Keratinocyte (primary cell): ENCODE measurements around the gene C10orf90. TPM values are rescaled to one million over a fixed set of nuclear protein-coding genes. Genes with fewer than 3 reads are reported as not detected.

Experiments
- DNase-seq: peaks from one replicate; pipeline ENCODE4 v3.0.0-alpha.2; 2011; ENCODE audit warnings: low read depth, missing footprints, low spot score
- FAIRE-seq: peaks from 2 replicates; lab custom pipeline; 2011; peaks lifted over from hg19 to GRCh38; lab: Jason Lieb, UNC
- H2AFZ ChIP-seq: 2 replicates; pipeline ENCODE4 v1.6.0; 2012; ENCODE audit warnings: low read length, control low read depth, inconsistent platforms; ENCODE audit not compliant: control insufficient read depth
- H3K27ac ChIP-seq: 2 replicates; pipeline ENCODE4 v1.5.1; 2011; ENCODE audit warnings: low read length; ENCODE audit not compliant: control insufficient read depth, insufficient read depth
- H3K27me3 ChIP-seq: 3 replicates; pipeline ENCODE4 v1.6.0; 2011; ENCODE audit warnings: low read length; ENCODE audit not compliant: control insufficient read depth, insufficient read depth; ENCODE audit errors: extremely low read depth
- H3K36me3 ChIP-seq, 2 experiments: 2 replicates in 1 of 2; 3 replicates in 1 of 2; pipeline ENCODE4 v1.5.1; 2011; ENCODE audit warnings: low read length in 2 of 2, mild to moderate bottlenecking in 1 of 2; ENCODE audit not compliant: control insufficient read depth in 2 of 2, insufficient read depth in 2 of 2; ENCODE audit errors: extremely low read depth in 1 of 2
- H3K4me1 ChIP-seq: 3 replicates; pipeline ENCODE4 v1.5.1; 2011; ENCODE audit warnings: low read length; ENCODE audit not compliant: control insufficient read depth, insufficient read depth; ENCODE audit errors: extremely low read depth
- H3K4me2 ChIP-seq: 3 replicates; pipeline ENCODE4 v1.6.0; 2011; ENCODE audit warnings: low read depth, low read length; ENCODE audit not compliant: control insufficient read depth, insufficient read depth; ENCODE audit errors: extremely low read depth
- H3K4me3 ChIP-seq, 3 experiments: fragments of 200-600 bp in 1 of 3; sonication (generic) in 1 of 3; 2 replicates in 2 of 3; 3 replicates in 1 of 3; pipeline ENCODE4 v1.5.1; 2011 to 2016; ENCODE audit warnings: low read length in 3 of 3, mild to moderate bottlenecking in 3 of 3, control low read depth in 2 of 3, inconsistent platforms in 1 of 3, low read depth in 1 of 3, mixed read lengths in 1 of 3, mixed run types in 1 of 3, moderate library complexity in 1 of 3; ENCODE audit not compliant: control insufficient read depth in 2 of 3, insufficient read depth in 2 of 3; ENCODE audit errors: extremely low read depth in 1 of 3
- H3K79me2 ChIP-seq: 2 replicates; pipeline ENCODE4 v1.6.0; 2012; ENCODE audit warnings: low read length; ENCODE audit not compliant: control insufficient read depth, insufficient read depth
- H3K9ac ChIP-seq: 3 replicates; pipeline ENCODE4 v1.6.0; 2011; ENCODE audit warnings: low read length; ENCODE audit not compliant: control insufficient read depth, insufficient read depth; ENCODE audit errors: extremely low read depth
- H3K9me1 ChIP-seq: 3 replicates; pipeline ENCODE4 v1.6.0; 2011; ENCODE audit warnings: low read length; ENCODE audit not compliant: control insufficient read depth, insufficient read depth; ENCODE audit errors: extremely low read depth
- H3K9me3 ChIP-seq: 2 replicates; pipeline ENCODE4 v1.5.1; 2012; ENCODE audit warnings: low read depth, low read length; ENCODE audit not compliant: control insufficient read depth
- H4K20me1 ChIP-seq: 3 replicates; pipeline ENCODE4 v1.6.0; 2011; ENCODE audit warnings: low read length; ENCODE audit not compliant: control insufficient read depth, insufficient read depth; ENCODE audit errors: extremely low read depth
- CTCF ChIP-seq, 3 experiments: IDR thresholded peaks in 1 of 3; conservative IDR thresholded peaks in 1 of 3; optimal IDR thresholded peaks in 1 of 3; 2 replicates in 2 of 3; 3 replicates in 1 of 3; pipeline versions ENCODE3 to v1.5.1; 2011; ENCODE audit warnings: low read length in 3 of 3, mild to moderate bottlenecking in 3 of 3, moderate library complexity in 2 of 3, control low read depth in 1 of 3, inconsistent platforms in 1 of 3; ENCODE audit not compliant: insufficient read depth in 2 of 3; ENCODE audit errors: extremely low read depth in 1 of 3
- EZH2 ChIP-seq: IDR thresholded peaks from one replicate; pipeline ENCODE4 v1.6.1; 2012; ENCODE audit warnings: inconsistent platforms, mild to moderate bottlenecking, low read length, moderate library complexity
- dilution Hi-C: fragments of 300-500 bp; cut with MboI; formaldehyde crosslinking; loops from one replicate; pipeline ENCODE4 v1.7.0; 2020; ENCODE audit warnings: low sequenced_read_pairs; ENCODE audit not compliant: extremely low pct_ligation_motif_present
- polyA plus RNA-seq, 5 experiments: library from polyadenylated mRNA; depleted of rRNA in 3 of 5; stranded (reverse) in 3 of 5; stranded (forward) in 1 of 5; unstranded in 1 of 5; fragments of >200 nt; gene quantifications; 1 replicate in 1 of 5; 2 replicates in 3 of 5; 3 replicates in 1 of 5; pipeline versions ENCODE4 v1.2.1 to v1.2.3, GENCODE V29; 2011 to 2012; ENCODE audit warnings: missing spikeins in 2 of 5, low read depth in 1 of 5, low replicate concordance in 1 of 5

C10orf90 gene
- polyA plus RNA-seq, 1 donor (not counting 4 experiments of a cell fraction or from before 2014, with no cell fraction given), result not detected

DNA sequence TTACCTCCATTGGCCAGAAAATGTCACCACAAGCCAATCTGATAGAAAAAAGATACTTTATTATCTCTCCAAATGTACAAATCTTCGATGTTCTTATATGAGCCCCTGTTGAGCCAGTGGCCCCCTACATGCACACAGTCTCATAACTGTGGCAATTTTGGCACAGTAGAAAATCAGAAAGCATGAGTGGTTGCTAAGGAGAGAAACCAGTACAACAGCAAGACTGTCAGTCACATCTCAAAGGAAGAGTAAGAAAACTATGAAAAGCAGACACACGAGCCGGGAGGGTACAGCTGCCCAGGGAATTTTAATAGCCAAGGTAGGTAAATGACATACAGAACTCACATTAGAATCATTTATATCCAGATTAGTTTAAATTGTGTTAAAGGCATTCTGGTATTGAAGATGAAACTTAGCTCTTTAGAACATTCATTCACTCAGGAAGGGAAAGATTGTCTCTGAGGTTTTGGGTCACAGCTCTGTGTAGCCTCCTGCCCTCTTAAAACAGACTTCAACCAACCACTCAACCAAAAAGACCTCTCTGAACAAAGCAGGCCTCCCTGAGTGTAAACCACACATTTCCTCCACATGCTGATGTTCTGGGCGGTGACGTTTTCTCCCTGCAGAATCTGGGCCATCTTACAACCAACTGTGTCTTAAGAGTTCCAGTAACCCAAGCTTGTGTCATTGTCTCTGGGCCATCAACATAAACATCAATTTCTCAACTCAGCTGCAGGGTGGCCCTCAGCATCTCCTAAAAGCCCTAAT is 201.4 kb downstream of the C10orf90 start:
- no peaks in the 10 kb centered on the region for H3K9me3 ChIP-seq
- H3K9me1 ChIP-seq, result no peaks in the 10 kb centered on the region
- no peaks in the 10 kb centered on the region for H3K36me3 ChIP-seq
- dilution Hi-C loops, result no loop called here
- H3K9ac ChIP-seq, result no peak overlapping the region
- H3K27ac ChIP-seq, result no peak overlapping the region
- TF ChIP-seq EZH2, result no peak
- no peak for TF ChIP-seq CTCF (optimal IDR thresholded peaks at IDR 0.05 in 1 of 3, IDR thresholded peaks at IDR 0.05 in 1 of 3, conservative IDR thresholded peaks at IDR 0.05 in 1 of 3; ENCODE audit: extremely low read depth in 1 of 3, insufficient read depth in 2 of 3, low read length in 3 of 3)
- no peaks in the 10 kb centered on the region for H3K27me3 ChIP-seq
- H2AFZ ChIP-seq, result no peak overlapping the region
- H3K4me2 ChIP-seq, result no peak overlapping the region
- DNase-seq (no peak), FAIRE-seq (no peak)
- H3K4me1 ChIP-seq, result no peaks in the 10 kb centered on the region
- no peaks in the 10 kb centered on the region for H3K79me2 ChIP-seq
- H4K20me1 ChIP-seq, result no peaks in the 10 kb centered on the region
- H3K4me3 ChIP-seq, result no peak overlapping the region

DNA sequence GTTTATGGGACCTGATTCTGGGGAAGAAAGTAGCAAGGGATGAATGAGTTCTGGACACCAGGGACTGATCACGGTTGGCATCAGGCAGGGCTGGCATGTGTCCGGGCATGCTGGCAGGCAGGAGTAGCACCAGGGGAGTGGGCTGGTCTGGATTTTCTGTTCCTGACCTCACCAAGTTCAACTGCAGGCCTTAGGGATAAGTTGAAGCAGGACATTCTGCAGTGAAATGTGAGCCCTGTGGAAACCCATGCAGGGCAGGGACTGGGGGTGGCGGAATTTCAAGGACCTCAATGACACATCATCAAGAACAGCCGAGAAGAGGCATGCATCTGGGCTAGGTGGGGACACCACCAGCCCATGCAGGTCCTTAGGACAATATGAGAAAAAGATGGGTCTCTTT is 202.0 kb downstream of the C10orf90 start:
- dilution Hi-C loops, result no loop called here
- Histone ChIP-seq H3K9ac (no peak overlapping the region), H3K9me3 (no peaks in the 10 kb centered on the region), H3K9me1 (no peaks in the 10 kb centered on the region), H3K4me2 (no peak overlapping the region), H3K79me2 (no peaks in the 10 kb centered on the region), H3K36me3 (no peaks in the 10 kb centered on the region), H3K4me1 (no peaks in the 10 kb centered on the region), H4K20me1 (no peaks in the 10 kb centered on the region), H3K27me3 (no peaks in the 10 kb centered on the region), H3K4me3 (no peak overlapping the region), H3K27ac (no peak overlapping the region), H2AFZ (no peak overlapping the region)
- FAIRE-seq (no peak), DNase-seq (no peak)
- no peak for TF ChIP-seq EZH2
- TF ChIP-seq CTCF (optimal IDR thresholded peaks at IDR 0.05 in 1 of 3, IDR thresholded peaks at IDR 0.05 in 1 of 3, conservative IDR thresholded peaks at IDR 0.05 in 1 of 3; ENCODE audit: extremely low read depth in 1 of 3, insufficient read depth in 2 of 3, low read length in 3 of 3), result no peak
